Fibroblast of the conjunctiva (primary cell): ENCODE results near the gene SLC9B1.
"Not testable (repeated sequence)": the region's sequence is repeated elsewhere in the genome, so short reads cannot be mapped to it uniquely, and the experiment has no call there.

ENCODE experiments used
- DNase-seq: peaks from one replicate; pipeline ENCODE4 v3.0.0-alpha.2; 2010; ENCODE audit warnings: low read depth

SLC9B1 gene

GRCh38 chr4:102878349-102878748 is 141.2 kb downstream of the SLC9B1 start:
- DNase-seq, result peak; percentile 17

GRCh38 chr4:102877477-102878106 is 141.9 kb downstream of the SLC9B1 start:
- not testable (repeated sequence) for DNase-seq

GRCh38 chr4:102871772-102872171 is 147.7 kb downstream of the SLC9B1 start:
- no peak for DNase-seq

- no peak for DNase-seq
These were observed 149.8 kb downstream of the SLC9B1 start for GRCh38 chr4:102869569-102870197.

- DNase-seq, result peak; percentile 74
These were observed 150.5 kb downstream of the SLC9B1 start, which contains the start of gene CISD2 for GRCh38 chr4:102868781-102869568. Gene CISD2 (plus strand): TSS chr4:102868992. CDS start chr4:102869085, 93 bp downstream.

GRCh38 chr4:102868153-102868780 is 151.2 kb downstream of the SLC9B1 start:
- DNase-seq, result no peak

GRCh38 chr4:102867278-102868152 is 152.0 kb downstream of the SLC9B1 start:
- DNase-seq, result no peak

GRCh38 chr4:102865327-102865726 is 154.2 kb downstream of the SLC9B1 start:
- DNase-seq, result not testable (repeated sequence)

- DNase-seq, result no peak
These were observed 156.8 kb downstream of the SLC9B1 start for GRCh38 chr4:102862747-102863146.

- no peak for DNase-seq
These were observed 157.5 kb downstream of the SLC9B1 start for GRCh38 chr4:102862016-102862415.

GRCh38 chr4:102860611-102861324 is 158.7 kb downstream of the SLC9B1 start:
- DNase-seq, result no peak

GRCh38 chr4:102858828-102859464 is 160.6 kb downstream of the SLC9B1 start:
- no peak for DNase-seq
